Stimulated activated CD8-positive, alpha-beta memory T cell treated with anti-CD3 and anti-CD28 coated beads, Interleukin-7, amount 100 ng/mL, for 24 hours (primary cell): ENCODE data around the gene NUDT6.
"Not testable (repeated sequence)": the region's sequence is repeated elsewhere in the genome, so short reads cannot be mapped to it uniquely, and the experiment has no call there.

ENCODE experiments used
- DNase-seq: peaks from one replicate; pipeline ENCODE4 v3.0.0-alpha.2; 2020; ENCODE audit warnings: low read depth

NUDT6 gene

DNA sequence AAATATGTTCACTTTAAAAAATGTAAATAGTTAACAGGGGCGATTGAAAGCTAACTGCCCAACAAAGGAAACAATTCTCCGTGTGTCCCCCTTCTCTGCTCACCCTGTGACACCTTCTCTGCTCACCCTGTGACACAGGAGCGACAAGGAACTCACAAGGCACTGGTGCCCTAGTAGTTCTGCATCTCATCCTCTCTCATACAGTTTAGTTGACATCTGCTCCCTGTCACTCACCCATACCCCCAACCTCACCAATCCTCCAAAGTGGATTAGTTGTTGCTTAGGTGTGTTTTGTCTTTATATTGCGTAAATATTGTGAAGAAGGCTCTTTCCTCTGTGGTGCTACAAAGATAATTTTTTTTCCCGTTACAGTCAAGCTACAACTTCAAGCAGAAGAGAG is 46.4 kb downstream of the NUDT6 start:
- DNase-seq: no peak

DNA sequence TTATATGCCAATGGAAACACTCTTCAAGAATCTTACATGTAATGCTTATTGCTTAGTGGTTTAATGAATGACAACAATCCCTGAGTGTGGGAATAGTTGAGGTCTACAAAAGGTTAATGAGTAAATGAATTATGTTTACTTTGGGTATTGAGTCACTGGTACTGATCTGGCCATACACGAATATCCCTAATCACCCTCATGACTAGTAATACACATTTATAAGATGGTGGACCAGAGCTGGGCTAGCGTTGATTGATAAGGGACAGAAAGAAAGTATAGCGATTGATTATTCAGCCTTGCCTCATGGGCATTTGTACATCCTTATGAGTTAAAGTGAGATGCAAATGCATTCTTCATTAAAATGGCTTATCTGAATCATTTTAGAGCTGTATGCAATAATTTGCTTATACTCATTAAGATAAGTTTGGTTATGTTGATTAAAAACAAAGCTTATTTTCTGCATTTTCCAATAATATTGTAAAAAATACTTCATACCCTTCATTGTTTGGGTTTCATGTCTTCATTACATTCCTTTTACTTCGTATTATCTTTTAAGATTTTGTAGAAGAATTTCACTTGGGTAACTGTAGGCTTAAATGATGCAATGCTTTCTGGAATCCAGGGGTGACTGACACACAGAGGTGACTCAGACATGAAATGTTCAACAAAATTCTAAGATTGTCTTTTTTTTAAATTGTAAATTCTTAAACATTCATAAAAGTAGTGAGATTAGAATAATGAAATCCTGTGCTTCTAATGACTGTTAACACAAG is 48.4 kb downstream of the NUDT6 start:
- DNase-seq: no peak

DNA sequence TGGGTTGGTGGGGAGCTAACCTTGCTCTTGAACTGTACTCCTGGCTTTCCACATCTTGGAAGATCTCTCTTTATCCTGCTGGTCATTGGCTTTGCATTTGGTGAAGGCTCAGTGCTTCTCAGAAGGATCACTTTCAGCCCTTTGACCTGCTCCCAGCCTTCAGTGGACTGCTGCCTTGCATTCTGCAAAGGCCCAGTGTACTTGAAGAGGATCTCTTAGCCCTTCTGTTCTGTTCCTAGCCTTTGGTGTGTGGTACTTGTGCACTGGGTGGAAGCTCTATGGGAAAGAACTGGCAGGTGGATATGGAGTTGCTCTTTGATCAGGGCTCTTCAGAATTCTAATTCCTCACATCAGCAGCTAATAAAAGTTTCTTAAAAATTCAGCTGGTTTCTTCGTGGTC is 49.3 kb downstream of the NUDT6 start:
- DNase-seq: no peak

DNA sequence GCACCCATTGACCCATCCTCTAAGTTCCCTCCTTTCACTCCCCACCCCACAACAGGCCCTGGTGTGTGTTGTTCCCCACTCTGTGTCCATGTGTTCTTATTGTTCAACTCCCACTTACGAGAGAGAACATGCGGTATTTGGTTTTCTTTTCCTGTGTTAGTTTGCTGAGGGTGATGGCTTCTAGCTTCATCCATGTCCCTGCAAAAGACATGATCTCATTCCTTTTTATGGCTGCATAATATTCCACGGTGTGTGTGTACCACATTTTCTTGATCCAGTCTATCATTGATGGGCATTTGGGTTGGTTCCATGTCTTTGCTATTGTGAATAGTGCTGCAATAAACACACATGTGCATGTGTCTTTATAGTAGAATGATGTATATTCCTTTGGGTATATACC is 54.2 kb downstream of the NUDT6 start:
- not testable (repeated sequence) for DNase-seq

DNA sequence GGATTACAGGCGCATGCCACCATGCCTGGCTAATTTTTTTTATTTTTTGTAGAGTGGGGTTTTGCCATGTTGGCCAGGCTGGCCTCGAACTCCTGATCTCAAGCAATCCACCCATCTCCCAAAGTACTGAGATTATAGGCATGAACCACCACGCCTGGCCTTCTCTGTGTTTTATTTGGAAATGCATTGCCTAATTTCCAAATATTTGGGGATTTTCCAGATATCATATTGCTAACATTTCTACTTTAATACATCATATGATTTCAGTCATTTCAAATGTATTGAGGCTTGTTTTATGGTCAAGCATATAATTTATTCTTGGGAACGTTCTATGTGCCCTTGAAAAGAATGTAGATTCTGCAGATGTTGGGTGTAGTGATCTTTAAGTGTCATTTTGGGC is 57.0 kb downstream of the NUDT6 start:
- no peak for DNase-seq

DNA sequence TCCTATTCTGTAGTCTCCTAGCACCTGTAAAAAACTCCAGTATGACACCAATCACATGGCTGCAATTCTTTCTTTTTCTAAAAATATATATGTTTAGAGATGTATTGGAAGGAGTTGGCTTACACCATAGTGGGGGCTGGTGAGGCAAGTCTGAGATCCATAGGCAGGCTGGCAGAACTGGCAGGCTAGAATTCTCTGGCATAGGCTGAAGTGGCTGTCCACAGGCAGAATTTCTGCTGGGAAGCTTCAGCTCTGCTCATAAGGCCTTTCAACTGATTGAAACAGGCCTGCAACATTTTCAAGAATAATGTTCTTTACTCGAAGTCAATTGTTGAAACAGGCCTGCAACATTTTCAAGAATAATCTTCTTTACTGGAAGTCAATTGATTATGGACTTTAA is 58.8 kb downstream of the NUDT6 start:
- no peak for DNase-seq

DNA sequence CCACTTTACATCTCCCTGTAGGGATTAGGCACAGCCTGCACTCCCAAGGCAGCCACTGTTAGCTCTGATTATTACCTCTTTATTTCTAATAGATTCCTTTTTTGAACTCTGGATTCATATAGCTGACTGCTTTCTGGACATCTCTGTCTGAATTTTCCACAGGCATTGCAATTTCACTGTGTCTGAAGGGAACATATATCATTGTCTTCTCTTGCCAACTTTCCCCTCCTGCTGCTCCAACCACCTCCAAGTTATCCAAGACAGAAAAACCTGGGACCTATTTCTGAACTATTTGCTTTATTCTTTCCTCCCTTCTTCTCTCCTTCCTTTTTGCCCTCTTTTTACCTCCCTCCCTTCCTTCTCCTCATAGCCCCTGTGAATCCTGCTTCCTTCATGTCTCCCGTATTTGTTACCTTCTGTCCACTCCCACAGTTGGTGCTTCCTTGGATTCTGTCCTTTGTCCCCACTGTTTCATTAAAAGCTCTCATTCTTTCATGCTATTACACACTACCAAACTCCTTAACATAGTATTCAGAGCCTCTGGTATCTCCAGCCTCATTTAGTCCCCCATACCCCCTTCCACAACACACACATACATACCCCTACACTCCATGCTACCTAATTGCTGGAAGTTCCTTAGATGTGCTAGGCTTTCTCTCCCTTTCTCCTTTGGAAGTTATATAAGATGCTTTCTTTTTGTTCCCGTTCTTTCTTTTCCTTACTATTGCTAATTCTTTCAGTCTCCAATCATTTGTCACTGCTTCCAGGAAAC is 61.0 kb downstream of the NUDT6 start:
- no peak for DNase-seq

DNA sequence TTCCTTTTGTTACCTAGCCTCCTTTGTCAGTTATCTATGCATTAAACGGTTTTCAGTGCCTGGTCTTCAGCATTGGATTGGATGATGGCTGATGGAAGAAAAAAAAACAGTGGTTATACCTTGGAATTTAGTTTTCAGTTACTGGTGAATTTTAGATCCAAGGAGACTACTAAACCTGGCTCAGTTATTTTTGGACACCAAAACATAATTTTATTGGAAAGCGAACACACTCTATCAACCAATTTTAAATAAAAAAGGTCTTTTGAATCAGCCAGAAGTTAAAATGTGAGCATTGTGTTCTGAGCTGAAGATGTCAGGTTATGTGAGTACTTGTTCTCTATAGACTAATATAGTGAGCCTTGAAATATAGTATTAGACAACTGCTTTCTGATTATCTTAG is 63.7 kb downstream of the NUDT6 start:
- no peak for DNase-seq

DNA sequence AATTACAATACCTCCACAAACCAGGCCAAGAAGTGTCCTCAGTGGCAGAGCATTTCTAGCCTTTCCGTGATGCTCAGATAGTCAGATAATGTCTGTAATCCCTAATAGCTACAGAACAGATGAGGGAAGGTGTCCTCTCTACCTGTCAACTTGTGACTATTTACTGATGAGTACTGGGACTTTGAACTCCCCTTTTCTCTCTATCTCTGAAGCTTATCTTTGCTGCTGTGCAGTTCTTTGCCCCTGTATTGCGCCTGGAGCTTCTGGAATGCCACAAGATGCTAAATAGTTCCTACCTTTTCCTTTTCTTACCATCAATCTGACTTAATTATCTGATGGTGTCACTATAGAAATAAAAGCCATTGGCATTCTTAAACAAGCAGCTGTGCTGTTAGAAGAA is 65.2 kb downstream of the NUDT6 start:
- no peak for DNase-seq

DNA sequence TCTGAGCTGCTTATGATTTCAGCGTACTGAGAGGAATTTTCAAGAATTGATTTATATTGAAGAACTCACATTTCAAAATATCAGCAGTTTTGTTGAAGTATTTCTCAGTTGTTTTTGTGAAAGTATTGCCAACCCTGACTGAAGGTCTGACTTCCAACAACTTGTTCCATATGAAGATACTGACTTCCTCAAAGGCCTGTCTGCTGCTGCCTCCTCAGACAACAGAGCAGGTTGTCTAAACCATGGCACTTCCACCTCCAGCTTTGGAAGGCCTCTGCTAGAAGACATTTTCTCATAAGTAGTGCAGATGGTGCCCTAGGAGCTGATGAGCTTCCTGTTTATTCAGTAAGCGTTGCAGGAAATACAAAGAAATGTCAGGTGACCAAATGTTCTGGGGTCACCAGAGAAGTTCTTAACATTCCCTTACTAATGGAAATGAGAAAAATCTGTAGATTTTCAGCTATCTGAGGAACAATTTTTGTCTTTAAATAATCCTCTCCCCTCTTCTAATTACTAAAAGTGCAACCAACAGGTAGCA is 67.0 kb downstream of the NUDT6 start:
- DNase-seq: no peak

DNA sequence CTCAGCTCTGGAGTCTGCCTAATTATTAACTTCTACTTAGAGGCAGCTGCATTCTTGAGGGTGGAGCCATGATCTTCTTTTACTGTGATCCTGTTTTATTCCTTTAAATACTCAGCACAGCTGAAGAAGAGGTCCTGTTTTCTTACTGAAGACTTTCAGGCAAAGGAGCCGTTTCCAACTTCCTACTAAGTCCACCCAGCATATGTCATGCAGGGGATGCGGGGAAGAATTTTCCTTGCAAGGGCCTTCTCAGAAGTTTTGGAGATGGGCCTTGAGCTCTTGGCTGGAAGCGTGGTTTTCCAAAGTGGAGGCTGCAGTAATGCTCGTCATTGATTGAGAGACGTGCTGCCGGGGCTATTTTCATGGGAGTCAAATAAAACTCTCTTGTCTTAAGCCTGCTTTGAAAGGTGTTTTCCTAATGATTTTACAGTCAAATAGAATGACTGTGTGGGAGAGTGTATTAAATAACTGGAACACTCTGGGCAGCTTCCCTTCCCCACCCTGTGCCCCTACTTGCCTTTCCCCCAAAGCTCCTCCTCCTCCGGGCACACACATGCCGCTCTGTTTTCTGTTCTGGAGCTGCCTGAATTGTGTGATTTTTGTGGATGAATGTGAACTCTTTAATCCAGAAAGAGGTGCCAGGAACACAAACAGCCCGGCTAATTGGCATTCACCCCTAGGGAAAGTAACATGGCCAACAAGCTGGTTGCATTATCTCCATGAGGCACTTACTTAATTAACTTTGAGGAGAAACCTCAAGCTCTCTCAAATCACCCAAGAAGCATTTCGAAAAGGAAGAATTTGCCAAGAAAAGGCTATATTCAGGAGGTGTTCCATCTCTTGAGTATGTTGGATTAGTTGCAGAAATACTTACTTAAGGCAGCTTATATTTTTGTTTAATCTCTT is 67.7 kb downstream of the NUDT6 start:
- no peak for DNase-seq

DNA sequence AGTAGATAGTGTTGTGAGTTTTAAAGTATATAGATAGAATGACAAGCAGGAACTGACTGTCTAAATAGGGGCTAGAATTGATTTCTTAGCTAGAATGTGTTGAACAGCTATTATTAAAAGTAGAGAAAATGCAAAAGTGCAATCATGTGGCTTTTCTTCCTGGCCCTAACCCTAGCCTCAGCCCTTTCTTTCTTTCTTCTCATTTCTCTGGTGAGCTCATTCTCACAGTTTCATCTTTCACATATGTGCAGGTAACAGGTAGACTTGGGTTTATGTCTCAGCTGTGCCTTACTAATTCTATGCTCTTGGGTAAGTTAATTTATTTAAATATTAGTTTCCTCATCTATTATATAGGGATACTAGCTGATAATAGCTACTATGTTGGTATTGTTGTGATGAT is 70.8 kb downstream of the NUDT6 start:
- DNase-seq: no peak

DNA sequence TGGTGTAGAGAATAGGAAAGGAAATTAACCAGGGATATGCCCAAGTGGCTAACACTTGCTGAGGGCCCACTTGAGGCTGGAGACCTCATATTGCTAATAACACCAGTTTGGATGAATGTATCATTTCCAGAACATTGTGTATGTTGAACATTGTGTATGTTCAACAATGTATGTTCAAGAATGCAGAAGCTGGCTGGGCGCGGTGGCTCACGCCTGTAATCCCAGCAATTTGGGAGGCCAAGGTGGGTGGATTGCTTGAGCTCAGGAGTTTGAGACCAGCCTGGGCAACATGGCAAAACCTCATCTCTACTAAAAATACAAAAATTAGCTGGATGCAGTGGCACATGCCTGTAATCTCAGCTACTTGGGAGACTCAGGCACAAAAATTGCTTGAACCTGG is 72.6 kb downstream of the NUDT6 start:
- not testable (repeated sequence) for DNase-seq

DNA sequence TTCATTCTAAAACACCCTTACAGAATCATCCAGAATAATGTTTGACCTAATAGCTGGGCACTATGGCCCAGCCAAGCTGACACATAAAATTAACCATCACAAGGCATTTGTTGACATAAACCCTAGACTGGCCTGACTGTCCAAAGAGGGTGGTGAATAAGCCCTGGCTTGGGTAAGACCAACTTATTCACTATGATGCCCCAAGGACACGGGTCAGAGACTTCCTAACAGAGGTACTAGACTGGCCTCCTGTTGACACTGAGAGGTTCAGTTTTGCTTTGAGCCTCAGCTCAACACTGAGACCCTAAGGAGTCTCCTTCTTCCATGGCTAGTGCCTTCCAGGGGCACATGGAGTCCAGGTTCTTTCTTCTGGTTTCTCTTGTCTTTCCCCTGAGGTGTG is 74.5 kb downstream of the NUDT6 start:
- DNase-seq: no peak

DNA sequence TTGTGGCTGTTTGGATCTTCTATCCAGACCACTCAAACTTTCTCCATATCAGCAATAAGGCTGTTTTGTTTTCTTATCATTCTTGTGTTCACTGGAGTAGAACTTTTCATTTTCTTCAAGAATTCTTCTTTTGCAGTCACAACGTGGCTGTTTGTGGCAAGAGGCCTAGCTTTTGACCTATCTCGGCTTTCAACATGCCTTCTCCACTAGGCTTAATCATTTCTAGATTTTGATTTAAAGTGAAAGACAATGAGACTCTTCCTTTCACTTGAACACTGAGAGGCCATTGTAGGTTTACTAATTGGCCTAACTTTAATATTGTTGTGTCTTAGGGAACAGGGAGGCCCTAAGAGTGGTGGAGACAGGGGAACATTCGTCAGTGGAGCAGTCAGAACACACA is 76.6 kb downstream of the NUDT6 start:
- no peak for DNase-seq

DNA sequence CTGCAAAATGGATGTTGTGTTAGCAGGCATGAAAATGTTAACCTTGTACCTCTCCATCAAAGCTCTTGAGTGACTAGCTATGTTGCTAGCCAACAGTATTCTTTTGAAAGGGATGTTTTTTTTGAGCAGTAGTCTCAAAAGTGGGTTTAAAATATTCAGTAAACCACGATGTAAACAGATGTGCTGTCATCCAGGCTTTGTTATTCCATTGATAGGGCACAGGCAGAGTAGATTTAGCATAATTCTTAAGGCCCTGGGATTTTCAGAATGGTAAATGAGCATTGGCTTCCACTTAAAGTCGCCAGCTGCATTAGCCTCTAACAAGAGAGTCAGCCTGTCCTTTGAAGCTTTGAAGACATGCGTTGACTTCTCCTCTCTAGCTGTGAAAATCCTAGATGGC is 77.3 kb downstream of the NUDT6 start:
- no peak for DNase-seq

DNA sequence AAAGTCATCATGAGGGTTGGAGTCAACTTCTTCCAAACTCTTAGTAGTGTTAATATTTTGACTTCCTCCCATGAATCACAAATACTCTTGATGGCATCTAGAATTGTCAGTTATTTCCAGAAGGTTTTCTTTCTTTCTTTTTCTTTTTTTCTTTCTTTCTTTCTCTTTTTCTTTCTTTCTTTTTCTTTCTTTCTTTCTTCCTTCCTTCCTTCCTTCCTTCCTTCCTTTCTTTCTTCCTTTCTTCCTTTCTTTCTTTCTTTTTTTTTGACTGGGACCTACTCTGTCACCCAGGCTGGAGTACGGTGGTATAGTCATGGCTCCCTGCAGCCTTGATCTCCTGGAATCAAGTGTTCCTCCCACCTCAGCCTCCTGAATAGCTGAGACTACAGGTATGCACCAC is 78.0 kb downstream of the NUDT6 start:
- not testable (repeated sequence) for DNase-seq

DNA sequence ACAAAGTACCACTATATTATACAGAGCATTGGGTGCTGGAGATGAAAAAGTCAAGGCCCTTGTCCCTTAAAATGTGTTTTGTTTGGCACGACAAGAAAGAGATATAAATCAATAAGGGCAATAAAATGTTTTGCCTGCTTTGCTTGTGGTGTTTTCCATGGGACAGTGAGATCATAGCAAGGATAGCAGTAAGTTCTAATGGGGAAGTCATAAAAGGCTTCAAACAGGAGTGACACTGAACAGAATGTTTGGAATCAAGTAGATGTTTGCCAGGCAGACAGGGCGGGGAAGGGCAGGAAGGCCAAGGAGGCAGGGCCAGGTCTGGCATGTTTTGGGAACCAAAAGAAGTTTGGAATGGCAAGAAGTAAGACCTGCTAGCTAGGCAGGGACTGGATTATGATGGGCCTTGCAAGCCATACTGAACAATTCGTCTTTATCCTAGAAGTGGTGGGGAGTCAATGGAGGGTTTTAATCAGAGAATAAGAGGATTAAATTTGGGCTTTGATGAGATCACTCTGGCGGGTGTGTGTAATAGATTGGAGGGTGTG is 79.3 kb downstream of the NUDT6 start:
- no peak for DNase-seq
